Stimulated activated CD8-positive, alpha-beta memory T cell treated with anti-CD3 and anti-CD28 coated beads, Interleukin-12 subunit alpha, Interleukin-12 subunit beta, amount 100 ng/mL, for 24 hours (primary cell): Measurements from ENCODE around the gene IGFLR1.

Source experiments
- DNase-seq: peaks from one replicate; pipeline ENCODE4 v3.0.0-alpha.2; 2020; ENCODE audit errors: extremely low read depth

The IGFLR1 gene

GRCh38 chr19:35742121-35742724 lies at the start of gene IGFLR1:
Gene IGFLR1 (minus strand): TSS chr19:35742452. CDS start chr19:35741180, 1,272 bp downstream.
- peak; percentile 50 for DNase-seq

GRCh38 chr19:35791814-35792279 lies 49.6 kb upstream of the IGFLR1 start:
- no peak for DNase-seq

- DNase-seq: no peak
Measured at GRCh38 chr19:35790981-35791813, 48.9 kb upstream of the IGFLR1 start.

- no peak for DNase-seq
Measured at GRCh38 chr19:35789978-35790944, 48.0 kb upstream of the IGFLR1 start.

GRCh38 chr19:35789195-35789977 lies 47.1 kb upstream of the IGFLR1 start:
- DNase-seq: no peak

DNA sequence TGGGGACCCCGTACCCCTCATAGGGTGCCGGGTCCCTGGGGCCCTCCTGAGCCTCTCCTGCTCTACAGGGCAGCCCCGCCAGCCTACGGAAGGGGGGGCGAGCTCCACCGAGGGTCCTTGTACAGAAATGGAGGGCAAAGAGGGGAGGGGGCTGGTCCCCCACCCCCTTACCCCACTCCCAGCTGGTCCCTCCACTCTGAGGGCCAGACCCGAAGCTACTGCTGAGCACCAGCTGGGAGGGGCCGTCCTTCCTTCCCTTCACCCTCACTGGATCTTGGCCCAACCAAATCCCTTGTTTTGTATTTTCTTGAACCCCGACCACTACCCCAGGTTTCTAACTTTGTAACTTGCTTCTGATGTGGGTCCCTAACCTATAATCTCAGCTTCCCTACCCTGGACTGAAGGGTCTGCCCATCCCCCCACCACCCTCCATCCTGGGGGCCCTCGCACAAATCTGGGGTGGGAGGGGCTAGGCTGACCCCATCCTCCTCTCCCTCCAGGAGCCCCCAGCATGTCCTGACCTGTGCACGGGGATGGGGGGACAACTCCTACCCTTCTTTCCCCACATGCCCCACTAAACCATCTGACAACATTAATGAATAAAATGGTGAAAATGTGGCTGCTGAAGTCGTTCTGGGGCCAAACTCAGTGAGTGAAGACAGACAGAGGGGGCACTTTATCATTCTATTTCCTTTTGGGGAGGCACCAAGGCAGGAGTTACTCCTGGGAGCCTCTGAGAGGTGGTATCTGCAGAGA lies 46.1 kb upstream of the IGFLR1 start:
- no peak for DNase-seq

- DNase-seq: no peak
Measured at GRCh38 chr19:35787227-35787799, 45.1 kb upstream of the IGFLR1 start.

- DNase-seq: no peak
Measured at GRCh38 chr19:35786299-35787160, 44.3 kb upstream of the IGFLR1 start.

DNA sequence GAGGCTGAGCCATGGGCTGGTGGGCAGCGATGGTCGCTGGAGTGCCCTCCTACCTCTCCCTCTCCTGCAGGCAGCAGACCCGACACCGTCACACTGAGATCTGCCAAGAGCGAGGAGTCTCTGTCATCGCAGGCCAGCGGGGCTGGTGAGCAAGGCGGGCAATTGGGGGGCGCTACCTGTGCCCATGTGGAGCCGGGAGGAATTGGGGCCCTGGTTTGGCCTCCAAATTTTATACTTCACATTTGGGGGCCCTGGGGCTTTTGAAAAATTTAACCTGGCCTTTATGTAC lies 43.0 kb upstream of the IGFLR1 start:
- DNase-seq: no peak

GRCh38 chr19:35784503-35785338 lies 42.5 kb upstream of the IGFLR1 start:
- DNase-seq: no peak

DNA sequence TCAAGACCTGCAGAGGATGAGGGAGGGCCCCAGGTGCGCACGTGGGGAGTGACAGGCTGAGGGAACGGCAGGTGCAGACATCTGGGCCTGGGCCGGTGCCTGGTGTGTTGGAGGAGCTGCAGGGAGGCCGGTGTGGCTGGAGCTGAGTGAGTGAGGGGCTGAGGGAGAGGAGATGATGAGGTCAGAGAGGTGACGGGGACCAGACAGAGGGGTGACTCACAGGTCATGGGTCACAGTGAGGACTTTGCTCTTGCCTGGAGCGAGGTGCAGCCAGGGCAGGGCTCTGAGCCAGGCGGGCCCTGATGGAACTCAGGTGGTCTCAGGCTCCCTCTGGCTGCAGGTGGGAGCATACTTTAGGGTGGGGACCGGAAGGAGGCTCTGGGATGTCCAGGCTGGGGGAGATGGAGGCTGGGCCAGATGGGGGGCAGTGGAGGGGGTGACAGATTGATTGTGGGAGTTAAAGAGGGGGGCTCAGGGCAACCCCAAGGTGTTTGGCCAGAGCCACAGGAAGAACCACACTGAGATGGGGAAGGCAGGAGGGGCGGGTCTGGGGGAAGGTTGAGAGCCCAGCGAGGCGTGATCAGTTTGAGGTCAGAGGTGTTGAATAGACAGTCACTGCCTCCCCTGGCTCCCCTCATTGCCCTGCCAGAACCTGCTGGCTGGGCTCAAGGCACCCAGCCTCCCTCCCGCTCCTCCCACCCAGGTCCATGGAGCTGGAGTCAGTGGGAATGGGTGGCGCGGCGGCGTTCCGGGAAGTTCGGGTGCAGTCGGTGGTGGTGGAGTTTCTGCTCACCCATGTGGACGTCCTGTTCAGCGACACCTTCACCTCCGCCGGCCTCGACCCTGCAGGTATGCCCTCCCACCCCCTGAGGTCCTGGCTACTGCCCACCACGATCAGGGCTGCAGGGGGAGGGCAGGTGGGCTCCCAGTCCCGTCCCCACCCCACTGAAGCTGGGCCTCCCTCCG lies 41.5 kb upstream of the IGFLR1 start:
- DNase-seq: no peak

- no peak for DNase-seq
Measured at GRCh38 chr19:35782589-35782988, 40.3 kb upstream of the IGFLR1 start.

DNA sequence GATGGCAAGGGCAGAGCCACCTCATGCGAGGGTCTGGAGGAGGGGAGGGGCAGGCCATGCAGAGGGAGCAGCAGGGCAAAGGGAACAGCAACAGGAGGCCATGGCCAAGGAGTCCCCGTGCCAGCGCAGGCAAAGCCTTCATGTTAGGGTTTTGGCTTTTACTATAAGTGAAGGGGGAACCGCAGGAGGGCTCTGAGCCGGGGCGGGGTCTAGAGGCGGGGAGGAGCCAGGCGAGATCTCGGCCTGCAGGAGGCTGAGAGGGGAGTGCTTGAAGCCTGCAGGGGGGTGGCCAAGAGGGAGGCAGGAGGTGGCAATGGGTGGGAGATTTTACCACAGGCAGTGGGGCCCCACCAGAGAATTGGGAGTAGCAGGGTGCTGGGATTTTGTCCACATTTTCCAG lies 39.4 kb upstream of the IGFLR1 start:
- DNase-seq: no peak

- no peak for DNase-seq
Measured at GRCh38 chr19:35780717-35781116, 38.5 kb upstream of the IGFLR1 start.

- no peak for DNase-seq
Measured at GRCh38 chr19:35780058-35780457, 37.8 kb upstream of the IGFLR1 start.

- no peak for DNase-seq
Measured at GRCh38 chr19:35779033-35779432, 36.8 kb upstream of the IGFLR1 start.

GRCh38 chr19:35777961-35778360 lies 35.7 kb upstream of the IGFLR1 start:
- no peak for DNase-seq
